LNCaP clone FGC (cell line): ENCODE measurements around the gene SRGAP3.
"Not testable (repeated sequence)": the region's sequence is repeated elsewhere in the genome, so short reads cannot be mapped to it uniquely, and the experiment has no call there.

Experiments
- DNase-seq: peaks from one replicate; pipeline ENCODE4 v3.0.0-alpha.2; 2011; ENCODE audit warnings: low read depth
- H3K4me3 ChIP-seq: 2 replicates; pipeline ENCODE4 v1.5.1; 2011; ENCODE audit warnings: mild to moderate bottlenecking, low read depth, low read length, control low read depth
- CTCF ChIP-seq: IDR thresholded peaks from 2 replicates; pipeline ENCODE4 v1.5.1; 2012; ENCODE audit warnings: mild to moderate bottlenecking; ENCODE audit not compliant: control insufficient read depth, insufficient read depth; ENCODE audit errors: extremely low read depth

The SRGAP3 gene

GRCh38 chr3:9291821-9292410 is 42.5 kb upstream of the SRGAP3 start:
- H3K4me3 ChIP-seq: no peak overlapping the region
- TF ChIP-seq CTCF: no peak
- DNase-seq: no peak

- no peak overlapping the region for H3K4me3 ChIP-seq
- DNase-seq: no peak
- no peak for TF ChIP-seq CTCF
These were observed 41.1 kb upstream of the SRGAP3 start for GRCh38 chr3:9290566-9290965.

- not testable (repeated sequence) for H3K4me3 ChIP-seq, DNase-seq
These were observed 32.1 kb upstream of the SRGAP3 start for GRCh38 chr3:9281533-9281932.

GRCh38 chr3:9280451-9281219 is 31.2 kb upstream of the SRGAP3 start:
- no peak overlapping the region for H3K4me3 ChIP-seq
- TF ChIP-seq CTCF: no peak
- no peak for DNase-seq

GRCh38 chr3:9279966-9280365 is 30.5 kb upstream of the SRGAP3 start:
- DNase-seq: no peak
- no peak overlapping the region for H3K4me3 ChIP-seq
- no peak for TF ChIP-seq CTCF

- no peak for TF ChIP-seq CTCF
- no peak for DNase-seq
These were observed 29.1 kb upstream of the SRGAP3 start for GRCh38 chr3:9278498-9278897.

GRCh38 chr3:9278085-9278484 is 28.6 kb upstream of the SRGAP3 start:
- no peak for DNase-seq
- H3K4me3 ChIP-seq: no peak overlapping the region
- TF ChIP-seq CTCF: no peak

More at GRCh38 chr3:9278498-9278897, 29.1 kb upstream of the SRGAP3 start:
- H3K4me3 ChIP-seq: no peak overlapping the region
